K562 (cell line): ENCODE measurements around the gene ACSS2. TPM values are rescaled to one million over a fixed set of nuclear protein-coding genes. Genes with fewer than 3 reads are reported as not detected.

Experiments used
- ATAC-seq: fragments of 200-7000 bp; cut with Tn5 transposase; 3 replicates; pipeline ENCODE4 v1.9.1; 2020; ENCODE audit warnings: moderate library complexity
- BruUV-seq: library from RNA; stranded (reverse); fragments of 400-500 nt; replicated peaks from 2 replicates; lab custom pipeline; 2021; lab: Mats Ljungman, UMichigan
- CTCF ChIA-PET: fragments of 300-600 bp; formaldehyde crosslinking; extraction: SDS; loops from one replicate; lab custom pipeline; 2021; ENCODE audit warnings: low intra/inter-chr PET ratio; lab: Yijun Ruan, JAX
- POLR2A ChIA-PET: fragments of 300-600, 350-650 bp; sonication (Branson Sonifier 250); formaldehyde crosslinking; extraction: SDS; loops from one replicate; lab custom pipeline; 2021; ENCODE audit warnings: antibody characterized with exemption, inconsistent platforms; lab: Yijun Ruan, JAX
- DNase-seq, 4 experiments: peaks; one replicate each; pipeline versions ENCODE4 v3.0.0 to v3.0.0-alpha.2; 2011 to 2018; ENCODE audit warnings: low spot score in 3 of 4, mixed read lengths in 3 of 4; ENCODE audit errors: extremely low read depth in 1 of 4
- FAIRE-seq: peaks from 2 replicates; lab custom pipeline; 2011; peaks lifted over from hg19 to GRCh38; lab: Jason Lieb, UNC
- H2AFZ ChIP-seq: 2 replicates; pipeline ENCODE4 v1.6.0; 2011; ENCODE audit warnings: low read depth, low read length, control low read depth, inconsistent platforms
- H3K27ac ChIP-seq: fragments of 200-600 bp; 3 replicates; pipeline ENCODE4 v1.8.0; 2011; ENCODE audit warnings: low read depth, mild to moderate bottlenecking, control low read depth, inconsistent platforms, low read length, moderate library complexity, mixed read lengths; ENCODE audit errors: extremely low read depth
- H3K27me3 ChIP-seq, 2 experiments: fragments of 300-600 bp in 1 of 2; 2 replicates in 1 of 2; 3 replicates in 1 of 2; pipeline versions ENCODE4 v1.6.0 to v1.8.0; 2011; ENCODE audit warnings: inconsistent platforms in 2 of 2, low read length in 2 of 2, mild to moderate bottlenecking in 1 of 2, mixed read lengths in 1 of 2, moderate library complexity in 1 of 2; ENCODE audit not compliant: control insufficient read depth in 2 of 2, insufficient read depth in 2 of 2
- H3K36me3 ChIP-seq: fragments of 300-600 bp; 3 replicates; pipeline ENCODE4 v1.8.0; 2011; ENCODE audit warnings: mild to moderate bottlenecking, low read length, inconsistent platforms; ENCODE audit not compliant: control insufficient read depth, insufficient read depth
- H3K4me1 ChIP-seq, 2 experiments: fragments of 200-600 bp in 1 of 2; replicated peaks in 1 of 2; 2 replicates in 1 of 2; 3 replicates in 1 of 2; pipeline versions ENCODE4 v1.5.1 to v1.8.0; 2011; ENCODE audit warnings: inconsistent platforms in 2 of 2, low read length in 2 of 2, mild to moderate bottlenecking in 1 of 2, mixed read lengths in 1 of 2, moderate library complexity in 1 of 2; ENCODE audit not compliant: control insufficient read depth in 2 of 2, insufficient read depth in 2 of 2
- H3K4me2 ChIP-seq: 2 replicates; pipeline ENCODE4 v1.6.1; 2011; ENCODE audit warnings: low read length, control low read depth, inconsistent platforms, mixed read lengths; ENCODE audit not compliant: insufficient read depth
- H3K4me3 ChIP-seq: fragments of 200-600 bp; sonication (generic), shearing (Covaris generic); 2 replicates; pipeline ENCODE4 v1.5.1; 2016; ENCODE audit warnings: control low read depth, inconsistent platforms
- H3K79me2 ChIP-seq: fragments of 200-600 bp; 3 replicates; pipeline ENCODE4 v1.8.0; 2011; ENCODE audit warnings: low read length, inconsistent platforms; ENCODE audit not compliant: control insufficient read depth, insufficient read depth
- H3K9ac ChIP-seq, 2 experiments: 2 replicates each; pipeline versions ENCODE4 v1.6.0 to v1.6.1; 2011; ENCODE audit warnings: low read depth in 2 of 2, low read length in 2 of 2, control low read depth in 1 of 2, inconsistent platforms in 1 of 2, mild to moderate bottlenecking in 1 of 2, mixed read lengths in 1 of 2; ENCODE audit not compliant: insufficient read depth in 1 of 2
- H3K9me1 ChIP-seq: one replicate; pipeline ENCODE4 v1.6.0; 2011; ENCODE audit warnings: inconsistent platforms, mild to moderate bottlenecking, low read length, moderate library complexity; ENCODE audit not compliant: control insufficient read depth, insufficient read depth
- H3K9me3 ChIP-seq: replicated peaks from 2 replicates; pipeline ENCODE4 v1.5.1; 2011; ENCODE audit warnings: low read depth, low read length, inconsistent platforms; ENCODE audit not compliant: control insufficient read depth, insufficient read depth
- H4K20me1 ChIP-seq: replicated peaks from 2 replicates; pipeline ENCODE4 v1.6.1; 2011; ENCODE audit warnings: low read length, inconsistent platforms, mixed read lengths; ENCODE audit not compliant: control insufficient read depth, insufficient read depth
- BHLHE40 ChIP-seq: IDR thresholded peaks from 2 replicates; pipeline ENCODE4 v1.6.1; 2011; ENCODE audit warnings: low read length, improper control_type of control experiment
- ETV6 ChIP-seq, 3 experiments: fragments of 150-350 bp in 1 of 3; sonication (generic) in 1 of 3; formaldehyde crosslinking in 1 of 3; IDR thresholded peaks; 2 replicates each; pipeline versions ENCODE4 v1.6.1 to v1.8.0; 2014 to 2022; ENCODE audit warnings: borderline replicate concordance in 2 of 3, low read depth in 2 of 3, antibody characterized with exemption in 1 of 3, low read length in 1 of 3, mild to moderate bottlenecking in 1 of 3, missing genetic modification reagents in 1 of 3
- GATA2 ChIP-seq: sonication (generic); formaldehyde crosslinking; IDR thresholded peaks from 2 replicates; pipeline ENCODE4 v1.4.0; 2020; ENCODE audit warnings: mild to moderate bottlenecking, missing genetic modification reagents
- HDAC3 ChIP-seq: fragments of 450-650 bp; IDR thresholded peaks from 2 replicates; pipeline ENCODE4 v1.6.1; 2018; ENCODE audit warnings: borderline replicate concordance, mild to moderate bottlenecking, moderate library complexity; ENCODE audit not compliant: partially characterized antibody
- ZNF24 ChIP-seq: fragments of 450-650 bp; IDR thresholded peaks from 2 replicates; pipeline ENCODE4 v1.6.1; 2016
- WGBS: fragments of 100-300 bp; shearing (Covaris generic); methylation state at CpG from one replicate; pipeline ENCODE4 v1.1.6; 2016; ENCODE audit warnings: low coverage, mixed read lengths; ENCODE audit not compliant: insufficient coverage; ENCODE audit errors: missing lambda C conversion rate; 5-methylcytosine and 5-hydroxymethylcytosine counted together
- in situ Hi-C: fragments of 300-500 bp; cut with MboI; formaldehyde crosslinking; loops from 4 replicates; pipeline ENCODE4 v1.15.0; 2018; ENCODE audit warnings: inconsistent platforms, mixed read lengths
- intact Hi-C: fragments of 100-400 bp; cut with micrococcal nuclease; formaldehyde crosslinking; loops from 2 replicates; pipeline ENCODE4 v1.14.2; 2022
- polyA plus RNA-seq, 8 experiments: library from polyadenylated mRNA; depleted of rRNA in 4 of 8; stranded (reverse) in 5 of 8; unstranded in 3 of 8; fragments of >200 nt; fragmentation: Nextera tagmentation in 2 of 8; fragmentation: Illumina TruSeq in 1 of 8; extraction: Ambion mirVana in 2 of 8; extraction: Trizol in 1 of 8; gene quantifications; 2 replicates each; pipeline versions ENCODE4 v1.2.1 to v1.2.3, GENCODE V29; 2011 to 2014; ENCODE audit warnings: inconsistent platforms in 1 of 8, missing spikeins in 1 of 8
- total RNA-seq, 7 experiments: library from RNA; depleted of rRNA in 6 of 7; stranded (reverse); fragments of >200 nt in 6 of 7; fragmentation: Illumina TruSeq in 2 of 7; extraction: Trizol in 2 of 7; gene quantifications; 2 replicates each; pipeline versions ENCODE4 v1.2.1 to v1.2.3, GENCODE V29; 2011 to 2021; ENCODE audit warnings: low replicate concordance in 1 of 7
- TF ChIP-seq, protein P1 (sequence below): fragments of 250-450 bp; sonication (Bioruptor Pico); IDR thresholded peaks from 2 replicates; pipeline ENCODE4 v1.8.0; 2021; ENCODE audit warnings: borderline replicate concordance, mild to moderate bottlenecking, moderate library complexity; ENCODE audit not compliant: poor library complexity, severe bottlenecking
- TF ChIP-seq, protein P2 (sequence below), 2 experiments: fragments of 450-650 bp in 1 of 2; sonication (generic) in 1 of 2; formaldehyde crosslinking in 1 of 2; IDR thresholded peaks in 1 of 2; conservative IDR thresholded peaks in 1 of 2; 2 replicates each; pipeline versions ENCODE4 v1.6.1 to v1.8.1; 2016 to 2023; ENCODE audit warnings: mild to moderate bottlenecking in 2 of 2, moderate library complexity in 2 of 2, inconsistent platforms in 1 of 2, missing genetic modification reagents in 1 of 2

The ACSS2 gene
- total and polyA plus RNA-seq, 9 of the 15 experiments (the other 6 are each of a cell fraction or from before 2014, with no cell fraction given): 21.9 to 246 (median 66.2) TPM

DNA sequence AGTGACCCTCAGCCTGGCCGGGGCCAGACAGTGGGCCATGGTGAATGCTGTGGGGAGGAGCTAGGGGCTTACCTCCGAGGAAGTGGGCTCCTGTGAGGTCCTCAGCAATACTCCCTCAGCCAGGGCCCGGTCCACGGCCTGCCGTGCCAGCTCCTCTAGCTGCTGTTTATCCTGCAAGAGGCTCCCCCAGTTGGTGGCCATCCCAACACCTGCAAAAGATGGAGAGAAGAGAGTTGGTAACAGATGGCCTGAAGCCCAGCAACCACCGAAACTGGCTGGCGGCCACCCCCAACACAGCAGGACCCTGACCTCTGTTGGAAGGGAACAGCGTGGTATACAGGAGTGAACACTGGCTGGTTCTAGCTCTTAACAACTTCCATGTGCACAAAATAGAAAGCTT, 75.2 kb downstream of the ACSS2 start:
- ChIA-PET POLR2A (interaction anchor here (1.4 to 1.8 kb wide), 2 partner anchors 15 to 76 kb away, joined by 5 to 9 read pairs; partner anchors contain the start of gene ACSS2), CTCF (no interaction called here)
- ATAC-seq: no peak

More for the DNA sequence above, 75.2 kb downstream of the ACSS2 start:
- Histone ChIP-seq H3K9me1 (no peaks in the 10 kb centered on the region), H3K4me2 (no peak overlapping the region), H3K36me3 (peaks cover 56% of the 10 kb centered on the region), H3K79me2 (peaks cover 25% of the 10 kb centered on the region), H3K27me3 (no peaks in the 10 kb centered on the region), H4K20me1 (no peaks in the 10 kb centered on the region), H3K9ac (peak overlapping the region in 1 of 2 experiments; percentile 10; a peak in 1 of 4 replicates), H2AFZ (no peak overlapping the region), H3K4me3 (no peak overlapping the region), H3K9me3 (no peaks in the 10 kb centered on the region), H3K27ac (no peak overlapping the region), H3K4me1 (peaks cover 11 to 18% of the 10 kb centered on the region in 2 experiments; a peak in 4 of 5 replicates)
- FAIRE-seq (no peak), DNase-seq (no peak)
- WGBS: 85% methylated on average over 8 of the region's 8 CpGs
- in situ Hi-C loops: no loop called here
- TF ChIP-seq HDAC3 (no peak), ETV6 (IDR thresholded peaks at IDR 0.05; ENCODE audit: borderline replicate concordance in 1 of 2, low read depth in 2 of 2, low read length in 1 of 2) (no peak), ETV6 (CRISPR knock-in tag; IDR thresholded peaks at IDR 0.05; ENCODE audit: borderline replicate concordance) (no peak), ZNF24 (no peak), BHLHE40 (no peak), GATA2 (CRISPR knock-in tag) (no peak)
- TF ChIP-seq, protein P1, sequence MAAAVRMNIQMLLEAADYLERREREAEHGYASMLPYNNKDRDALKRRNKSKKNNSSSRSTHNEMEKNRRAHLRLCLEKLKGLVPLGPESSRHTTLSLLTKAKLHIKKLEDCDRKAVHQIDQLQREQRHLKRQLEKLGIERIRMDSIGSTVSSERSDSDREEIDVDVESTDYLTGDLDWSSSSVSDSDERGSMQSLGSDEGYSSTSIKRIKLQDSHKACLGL: no peak
- TF ChIP-seq, protein P2, sequence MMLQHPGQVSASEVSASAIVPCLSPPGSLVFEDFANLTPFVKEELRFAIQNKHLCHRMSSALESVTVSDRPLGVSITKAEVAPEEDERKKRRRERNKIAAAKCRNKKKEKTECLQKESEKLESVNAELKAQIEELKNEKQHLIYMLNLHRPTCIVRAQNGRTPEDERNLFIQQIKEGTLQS (IDR thresholded peaks at IDR 0.05): no peak
- TF ChIP-seq, protein P2 (CRISPR knock-in tag; conservative IDR thresholded peaks at IDR 0.05): no peak
- BruUV-seq: no TSS peak
- intact Hi-C loops: no loop called here
